Amygdala (tissue), 56 donors: ENCODE data around the gene MAPK6.
"Not testable (repeated sequence)": the region's sequence is repeated elsewhere in the genome, so short reads cannot be mapped to it uniquely, and the experiment has no call there.

Experiments
- DNase-seq, 56 donors: peaks; one replicate each; lab custom pipeline; 2025; lab: John Stamatoyannopoulos, UW

The MAPK6 gene

GRCh38 chr15:52078197-52078875 is 59.3 kb downstream of the MAPK6 start:
- DNase-seq, result no peak

GRCh38 chr15:52078876-52079700 is 60.1 kb downstream of the MAPK6 start:
- DNase-seq, result peak in 44 of 56 donors; percentile 6 to 81 (median 41)

DNA sequence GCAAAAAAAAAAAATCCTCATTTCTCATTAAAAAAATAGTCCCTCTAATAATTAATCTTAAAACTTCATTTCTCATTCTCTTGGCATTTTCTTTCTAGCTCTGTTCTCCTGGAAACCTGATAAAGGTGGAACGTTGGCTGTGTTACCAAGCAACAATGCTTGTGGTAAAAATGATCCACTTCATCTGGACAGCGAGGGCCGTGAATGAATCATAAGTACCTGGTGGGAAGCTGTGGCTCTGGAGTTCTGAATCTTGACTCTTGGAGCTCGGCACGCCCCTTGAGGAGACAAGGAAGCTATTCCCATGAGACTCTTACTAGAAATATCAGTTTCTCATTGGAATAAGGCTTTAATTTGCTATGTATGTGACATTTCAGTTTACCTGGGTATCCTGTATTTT is 61.0 kb downstream of the MAPK6 start:
- DNase-seq, result peak in 2 of 56 donors; percentile 3 to 46

DNA sequence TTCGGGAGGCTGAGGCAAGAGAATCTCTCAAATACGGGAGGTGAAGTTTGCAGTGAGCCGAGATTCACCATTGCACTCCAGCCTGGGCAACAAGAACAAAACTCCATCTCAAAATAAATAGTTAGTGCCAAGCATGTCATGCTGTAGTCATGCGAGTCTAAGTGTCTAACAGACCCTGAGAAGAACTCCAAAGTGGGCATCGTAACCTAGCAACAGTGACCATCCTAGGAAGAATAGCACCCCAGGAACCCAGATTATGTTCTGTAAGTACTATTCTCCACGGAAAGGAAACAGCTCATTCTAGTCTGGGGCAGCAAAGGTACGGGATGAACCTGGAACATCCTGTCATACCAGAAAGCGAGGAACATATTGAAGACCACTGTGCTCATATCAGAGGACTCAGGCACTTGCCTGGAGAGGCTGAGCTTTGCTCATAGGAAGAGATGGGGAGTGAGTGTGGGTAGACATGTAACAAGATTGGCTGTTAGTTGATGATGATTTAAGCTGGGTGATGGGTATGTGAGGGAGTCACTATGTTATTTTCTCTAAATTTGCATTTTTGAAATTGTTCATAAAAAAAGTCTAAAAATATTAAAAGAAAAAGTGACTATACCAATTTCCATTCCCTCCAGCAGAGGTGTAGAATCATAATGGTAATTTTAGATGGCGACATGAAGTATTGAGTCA is 61.8 kb downstream of the MAPK6 start:
- DNase-seq, result no peak

DNA sequence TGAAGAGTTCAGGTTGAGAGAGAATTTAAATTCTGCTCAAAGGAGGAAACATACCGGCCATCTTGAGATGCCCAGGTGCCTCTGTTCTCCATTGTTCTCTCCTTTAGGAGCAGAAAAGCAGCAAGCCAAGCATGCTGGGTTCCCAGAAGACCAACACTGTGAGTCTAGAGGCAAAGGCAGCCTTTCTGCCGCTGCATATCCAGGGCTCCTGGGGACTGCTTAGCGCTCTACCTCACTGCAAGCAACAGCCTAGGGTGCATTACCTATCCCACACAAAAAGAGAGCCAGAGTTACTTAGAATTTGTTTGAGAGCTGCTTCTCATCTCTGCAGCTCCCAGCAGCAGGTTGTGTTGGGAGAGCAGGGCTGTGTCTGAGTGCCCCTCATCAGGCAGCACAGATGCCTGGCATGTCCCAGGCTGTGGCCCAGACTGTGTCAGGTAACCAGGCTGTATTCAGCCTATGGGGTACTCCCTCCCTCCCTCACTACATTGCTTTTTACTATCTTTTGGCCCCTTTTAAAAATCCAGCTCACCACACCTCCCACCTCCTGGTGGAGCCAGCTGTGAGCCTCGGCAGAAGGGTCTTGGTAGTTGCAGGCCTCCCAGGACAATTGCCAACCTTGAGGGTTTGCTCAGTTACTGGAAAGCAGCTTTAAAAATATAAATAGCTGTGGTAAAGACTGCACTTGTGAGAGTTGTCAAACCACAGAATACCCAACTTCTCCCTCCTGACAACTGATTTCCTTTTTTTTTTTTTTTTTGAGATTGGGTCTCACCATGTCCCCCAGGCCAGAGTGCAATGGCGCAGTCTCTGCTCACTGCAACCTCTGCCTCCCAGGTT is 63.4 kb downstream of the MAPK6 start:
- DNase-seq, result no peak

DNA sequence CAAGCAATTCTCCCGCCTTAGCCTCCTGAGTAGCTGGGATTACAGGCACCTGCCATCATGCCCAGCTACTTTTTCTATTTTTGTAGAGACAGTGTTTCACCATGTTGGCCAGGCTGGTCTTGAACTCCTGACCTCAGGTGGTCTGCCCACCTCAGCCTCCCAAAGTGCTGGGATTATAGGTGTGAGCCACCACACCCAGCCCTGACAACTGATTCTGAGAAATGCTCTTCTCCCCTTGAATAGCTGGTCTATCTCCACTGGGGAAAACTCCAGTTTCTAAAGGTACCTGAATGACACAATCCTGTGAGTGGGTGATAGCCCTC is 64.0 kb downstream of the MAPK6 start:
- DNase-seq, result not testable (repeated sequence)

- no peak for DNase-seq
Observed at GRCh38 chr15:52083603-52084002, 64.6 kb downstream of the MAPK6 start.

- DNase-seq, result no peak
Observed at GRCh38 chr15:52085299-52085698, 66.3 kb downstream of the MAPK6 start.

DNA sequence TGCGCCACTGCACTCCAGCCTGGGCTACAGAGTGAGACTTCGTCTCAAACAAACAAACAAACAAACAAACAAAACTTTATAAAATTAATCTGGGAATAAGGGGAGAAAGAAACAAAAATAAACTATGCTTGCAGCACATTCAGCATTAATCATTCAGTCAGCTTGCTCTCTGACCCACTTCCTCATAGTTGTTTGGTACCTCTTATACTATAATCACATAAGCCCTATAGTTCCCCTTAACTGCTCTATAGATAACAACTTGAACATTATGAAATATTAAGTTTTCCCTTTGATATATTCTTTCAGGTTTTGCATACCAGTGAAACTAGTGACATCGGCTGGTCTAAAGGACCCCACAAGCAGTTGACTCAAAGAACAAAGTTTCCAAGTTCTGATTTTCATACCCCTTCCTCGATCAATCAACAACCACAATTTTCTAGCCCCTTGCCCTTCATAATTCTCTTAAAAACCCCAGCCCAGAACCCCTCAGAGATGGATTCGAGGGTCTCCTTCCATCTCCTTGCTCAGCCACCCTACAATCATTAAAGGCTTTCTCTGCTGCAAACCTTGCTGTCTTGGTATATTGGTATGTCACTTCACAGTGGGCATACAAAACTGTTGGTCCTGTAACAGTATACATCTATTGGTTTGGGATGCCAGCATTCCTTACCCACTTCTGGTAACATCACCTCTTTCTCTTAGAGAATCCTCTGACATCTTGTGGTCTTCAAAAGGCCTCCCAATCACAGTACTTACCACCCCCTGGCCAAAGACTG is 67.2 kb downstream of the MAPK6 start:
- no peak for DNase-seq

GRCh38 chr15:52090193-52090592 is 71.2 kb downstream of the MAPK6 start:
- no peak for DNase-seq

DNA sequence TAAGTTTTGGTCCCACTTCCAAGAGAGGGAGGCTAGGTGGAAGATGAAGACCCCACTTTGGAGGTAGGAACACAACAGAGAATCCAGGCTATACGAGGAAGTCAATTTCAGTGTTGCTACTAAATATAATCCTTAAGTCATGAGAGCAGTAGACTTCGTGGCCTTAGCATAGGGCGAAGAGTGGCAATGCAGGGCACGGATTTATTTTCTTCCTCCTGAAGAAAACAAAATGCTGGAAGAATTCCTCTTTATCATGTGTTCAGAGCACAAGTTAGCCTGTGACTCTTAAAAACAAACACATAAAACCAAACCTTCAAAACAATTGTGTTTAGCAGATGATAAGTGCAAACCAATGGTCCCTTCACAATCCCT is 74.1 kb downstream of the MAPK6 start:
- no peak for DNase-seq

DNA sequence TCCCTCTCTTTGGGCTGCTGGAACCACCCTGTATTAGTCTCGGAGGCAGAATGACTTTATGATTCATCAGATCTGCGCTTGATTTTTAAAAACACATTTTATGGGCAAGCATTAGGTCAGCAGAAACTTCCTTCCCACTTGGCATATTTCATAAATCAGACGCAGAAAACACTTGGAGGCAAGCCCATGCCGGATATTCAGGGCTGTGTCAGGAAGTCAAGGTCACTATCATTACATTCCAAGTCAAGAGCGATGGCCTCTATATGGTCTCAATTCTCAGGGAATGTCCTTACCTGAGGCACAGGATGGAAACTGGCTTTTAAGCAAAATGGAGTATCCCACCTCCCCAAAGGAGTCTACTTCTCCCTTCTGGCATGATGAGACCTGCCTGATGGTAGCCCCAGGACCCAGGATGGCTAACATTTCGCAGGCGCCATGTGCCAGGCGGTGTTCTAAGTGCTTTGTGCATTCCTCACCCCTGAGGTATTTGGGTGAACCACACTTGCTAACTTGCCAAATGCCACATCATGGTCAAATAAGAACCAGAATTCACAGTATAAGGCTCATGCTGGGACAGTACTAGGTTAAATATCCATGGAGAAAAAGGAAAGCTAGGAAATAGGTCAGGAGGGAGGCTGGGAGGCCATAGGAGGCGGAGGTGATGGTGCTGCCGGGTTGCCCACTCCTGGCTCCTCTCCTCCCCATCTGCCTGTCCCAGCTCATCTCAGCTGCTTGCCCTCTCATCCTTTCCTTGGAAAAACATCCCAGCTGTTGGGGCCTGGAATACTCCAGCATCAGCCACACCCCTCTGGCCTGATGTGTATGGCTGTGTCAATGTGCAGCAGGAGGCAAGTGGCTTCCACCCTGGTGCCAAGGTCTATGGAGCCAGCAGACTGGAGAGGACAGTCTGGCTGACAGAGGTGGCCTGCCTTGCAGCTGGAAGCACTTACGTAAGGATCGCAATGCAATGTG is 74.8 kb downstream of the MAPK6 start:
- DNase-seq, result no peak

DNA sequence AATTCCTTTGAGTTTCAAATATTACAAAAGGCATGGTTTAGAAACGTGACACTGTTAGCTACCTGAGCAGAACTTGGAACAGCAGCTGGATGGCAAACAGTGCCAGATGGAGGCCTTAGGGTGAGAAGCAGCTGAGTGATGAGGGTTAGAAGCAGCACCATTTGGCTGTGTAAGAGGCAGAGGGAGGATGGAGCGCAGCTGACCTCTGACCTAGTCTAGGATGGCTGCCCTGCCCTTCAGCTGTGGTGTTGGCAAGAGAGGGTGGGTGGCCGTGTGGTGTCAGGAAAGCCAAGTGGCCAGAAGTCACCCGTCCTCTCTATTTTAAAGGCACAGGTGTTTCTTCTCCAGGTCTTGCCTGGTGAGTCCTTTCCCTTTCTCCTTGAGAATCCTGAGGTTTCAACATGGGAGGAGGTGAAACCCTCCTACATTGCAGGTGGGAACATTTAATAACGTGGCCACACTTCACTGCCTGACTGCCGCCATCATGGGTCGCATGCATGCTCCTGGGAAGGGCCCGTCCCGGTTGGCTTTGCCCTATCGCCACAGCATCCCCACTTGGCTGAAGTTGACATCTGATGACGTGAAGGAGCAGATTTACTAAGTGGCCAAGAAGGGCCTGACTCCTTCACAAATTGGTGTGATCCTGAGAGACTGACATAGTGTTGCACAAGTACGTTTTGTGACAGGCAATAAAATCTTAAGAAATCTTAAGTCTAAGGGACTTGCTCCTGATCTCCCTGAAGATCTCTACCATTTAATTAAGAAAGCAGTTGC is 76.0 kb downstream of the MAPK6 start:
- no peak for DNase-seq

- no peak for DNase-seq
Observed at GRCh38 chr15:52095597-52096262, 76.7 kb downstream of the MAPK6 start.

DNA sequence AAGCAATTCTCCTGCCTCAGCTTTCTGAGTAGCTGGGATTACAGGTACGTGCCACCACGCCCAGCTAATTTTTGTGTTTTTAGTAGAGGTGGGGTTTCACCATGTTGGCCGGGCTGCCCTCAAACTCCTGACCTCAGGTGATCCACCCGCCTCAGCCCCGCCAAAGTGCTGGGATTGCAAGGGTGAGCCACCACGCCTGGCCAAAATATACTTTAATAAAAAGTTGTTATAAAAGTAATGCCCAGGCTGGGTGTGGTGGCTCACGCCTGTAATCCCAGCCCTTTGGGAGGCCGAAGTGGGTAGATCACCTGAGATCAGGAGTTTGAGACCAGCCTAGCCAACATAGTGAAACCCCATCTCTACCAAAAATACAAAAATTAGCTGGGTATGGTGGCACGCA is 77.5 kb downstream of the MAPK6 start:
- not testable (repeated sequence) for DNase-seq

GRCh38 chr15:52097180-52097579 is 78.2 kb downstream of the MAPK6 start:
- no peak for DNase-seq

DNA sequence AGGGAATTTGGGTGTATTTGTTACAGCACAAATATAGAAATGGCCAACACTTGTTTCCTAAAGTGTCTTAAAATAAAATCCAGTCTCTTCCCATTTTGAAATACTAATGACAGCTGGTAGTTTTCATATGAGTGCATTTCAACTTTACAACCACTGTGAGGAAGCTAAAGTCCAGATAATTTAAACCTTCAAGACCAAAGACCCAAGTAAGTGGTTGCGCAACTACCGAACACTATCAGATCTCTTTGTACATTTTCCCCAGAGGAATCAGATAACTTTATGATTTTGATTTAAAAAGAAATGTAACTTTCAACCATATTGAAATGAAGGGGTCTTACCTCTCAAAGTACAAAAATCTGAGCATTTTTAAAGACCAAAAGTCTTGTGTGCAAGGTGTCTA is 79.3 kb downstream of the MAPK6 start:
- DNase-seq, result no peak
